MCF 10A (cell line): ENCODE data around the gene SPATA9. TPM values are rescaled to one million over a fixed set of nuclear protein-coding genes. Genes with fewer than 3 reads are reported as not detected.
"Not testable (repeated sequence)": the region's sequence is repeated elsewhere in the genome, so short reads cannot be mapped to it uniquely, and the experiment has no call there.

ENCODE experiments used
- BruUV-seq: library from RNA; stranded (reverse); fragments of 400-500 nt; replicated peaks from 2 replicates; lab custom pipeline; 2021; lab: Mats Ljungman, UMichigan
- CTCF ChIA-PET: fragments of 300-600 bp; sonication (Branson Sonifier 250); formaldehyde crosslinking; extraction: SDS; loops from one replicate; lab custom pipeline; 2021; ENCODE audit warnings: antibody characterized with exemption, inconsistent platforms; lab: Yijun Ruan, JAX
- POLR2A ChIA-PET: fragments of 300-600, 350-650 bp; sonication (Branson Sonifier 250); formaldehyde crosslinking; extraction: SDS; loops from one replicate; lab custom pipeline; 2020; ENCODE audit warnings: antibody characterized with exemption, inconsistent platforms; lab: Yijun Ruan, JAX
- DNase-seq: peaks from one replicate; pipeline ENCODE4 v3.0.0-alpha.2; 2018; ENCODE audit not compliant: unreplicated experiment
- H3K27ac Mint-ChIP-seq: one replicate; pipeline ENCODE4 v1.8.0; 2022; ENCODE audit warnings: mild to moderate bottlenecking, low read depth, mixed read lengths; ENCODE audit not compliant: unreplicated experiment
- H3K27me3 Mint-ChIP-seq: one replicate; pipeline ENCODE4 v1.8.0; 2022; ENCODE audit warnings: mixed read lengths; ENCODE audit not compliant: insufficient read depth, unreplicated experiment
- H3K36me3 Mint-ChIP-seq: one replicate; pipeline ENCODE4 v1.8.0; 2022; ENCODE audit warnings: mild to moderate bottlenecking, moderate library complexity, mixed read lengths; ENCODE audit not compliant: insufficient read depth, unreplicated experiment
- H3K4me1 Mint-ChIP-seq: one replicate; pipeline ENCODE4 v1.8.0; 2022; ENCODE audit warnings: mixed read lengths; ENCODE audit not compliant: insufficient read depth, unreplicated experiment
- H3K4me3 Mint-ChIP-seq: one replicate; pipeline ENCODE4 v1.8.0; 2022; ENCODE audit warnings: mild to moderate bottlenecking, moderate library complexity, mixed read lengths; ENCODE audit not compliant: unreplicated experiment
- H3K9me3 Mint-ChIP-seq: one replicate; pipeline ENCODE4 v1.8.0; 2022; ENCODE audit warnings: mixed read lengths; ENCODE audit not compliant: unreplicated experiment
- intact Hi-C: fragments of 100-400 bp; cut with micrococcal nuclease; formaldehyde crosslinking; loops from 2 replicates; pipeline ENCODE4 v1.14.1; 2022
- total RNA-seq: library from RNA; stranded (reverse); gene quantifications from 2 replicates; pipeline ENCODE4 v1.2.3, GENCODE V29; 2022
- TF ChIP-seq, protein P1 (sequence below): fragments of 200-600 bp; IDR thresholded peaks from one replicate; pipeline ENCODE4 v1.8.0; 2022; ENCODE audit warnings: antibody characterized with exemption, mild to moderate bottlenecking; ENCODE audit not compliant: unreplicated experiment

Gene SPATA9
- total RNA-seq, 1 experiment from 2014 or later: not detected

DNA sequence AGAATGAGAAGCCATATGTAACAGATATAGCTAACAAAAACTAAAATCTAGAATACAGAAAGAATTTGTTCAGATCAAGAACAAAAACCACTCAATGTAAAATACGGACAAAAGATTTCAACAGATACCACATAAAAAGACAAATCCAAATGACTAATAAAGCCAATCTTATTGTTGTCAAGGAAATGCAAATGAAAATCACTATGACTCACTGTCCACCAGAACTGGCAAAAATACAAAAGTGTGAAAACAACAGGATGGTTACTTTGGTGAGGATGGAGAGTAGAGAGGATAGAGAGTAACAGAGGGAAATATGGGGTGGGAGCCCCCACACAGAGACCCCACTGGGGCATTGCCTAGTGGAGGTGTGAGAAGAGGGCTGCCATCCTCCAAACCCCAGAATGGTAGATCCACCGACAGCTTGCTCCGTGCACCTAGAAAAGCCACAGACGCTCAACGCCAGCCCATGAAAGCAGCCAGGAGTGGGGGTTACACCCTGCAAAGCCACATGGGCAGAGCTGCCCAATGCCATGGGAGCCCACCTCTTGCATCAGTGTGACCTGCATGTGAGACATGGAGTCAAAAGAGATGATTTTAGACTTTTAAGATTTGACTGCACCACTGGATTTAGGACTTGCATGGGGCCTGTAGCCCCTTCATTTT lies 33.1 kb upstream of the SPATA9 start:
- TF ChIP-seq, protein P1, sequence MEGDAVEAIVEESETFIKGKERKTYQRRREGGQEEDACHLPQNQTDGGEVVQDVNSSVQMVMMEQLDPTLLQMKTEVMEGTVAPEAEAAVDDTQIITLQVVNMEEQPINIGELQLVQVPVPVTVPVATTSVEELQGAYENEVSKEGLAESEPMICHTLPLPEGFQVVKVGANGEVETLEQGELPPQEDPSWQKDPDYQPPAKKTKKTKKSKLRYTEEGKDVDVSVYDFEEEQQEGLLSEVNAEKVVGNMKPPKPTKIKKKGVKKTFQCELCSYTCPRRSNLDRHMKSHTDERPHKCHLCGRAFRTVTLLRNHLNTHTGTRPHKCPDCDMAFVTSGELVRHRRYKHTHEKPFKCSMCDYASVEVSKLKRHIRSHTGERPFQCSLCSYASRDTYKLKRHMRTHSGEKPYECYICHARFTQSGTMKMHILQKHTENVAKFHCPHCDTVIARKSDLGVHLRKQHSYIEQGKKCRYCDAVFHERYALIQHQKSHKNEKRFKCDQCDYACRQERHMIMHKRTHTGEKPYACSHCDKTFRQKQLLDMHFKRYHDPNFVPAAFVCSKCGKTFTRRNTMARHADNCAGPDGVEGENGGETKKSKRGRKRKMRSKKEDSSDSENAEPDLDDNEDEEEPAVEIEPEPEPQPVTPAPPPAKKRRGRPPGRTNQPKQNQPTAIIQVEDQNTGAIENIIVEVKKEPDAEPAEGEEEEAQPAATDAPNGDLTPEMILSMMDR: no peak
- no peaks in the 10 kb centered on the region for H3K9me3 Mint-ChIP-seq
- POLR2A ChIA-PET: interaction anchor here (0.8 kb wide), 1 partner anchor 55 kb away, joined by 4 read pairs; no protein-coding TSS in a partner anchor
- no peaks in the 10 kb centered on the region for H3K27me3 Mint-ChIP-seq
- no peak overlapping the region for H3K4me3 Mint-ChIP-seq
- CTCF ChIA-PET: no interaction called here
- H3K27ac Mint-ChIP-seq: no peak overlapping the region
- no peaks in the 10 kb centered on the region for H3K36me3 Mint-ChIP-seq
- DNase-seq: peak; percentile 86
- BruUV-seq: no TSS peak
- peaks cover 33% of the 10 kb centered on the region for H3K4me1 Mint-ChIP-seq
- intact Hi-C loops: no loop called here

DNA sequence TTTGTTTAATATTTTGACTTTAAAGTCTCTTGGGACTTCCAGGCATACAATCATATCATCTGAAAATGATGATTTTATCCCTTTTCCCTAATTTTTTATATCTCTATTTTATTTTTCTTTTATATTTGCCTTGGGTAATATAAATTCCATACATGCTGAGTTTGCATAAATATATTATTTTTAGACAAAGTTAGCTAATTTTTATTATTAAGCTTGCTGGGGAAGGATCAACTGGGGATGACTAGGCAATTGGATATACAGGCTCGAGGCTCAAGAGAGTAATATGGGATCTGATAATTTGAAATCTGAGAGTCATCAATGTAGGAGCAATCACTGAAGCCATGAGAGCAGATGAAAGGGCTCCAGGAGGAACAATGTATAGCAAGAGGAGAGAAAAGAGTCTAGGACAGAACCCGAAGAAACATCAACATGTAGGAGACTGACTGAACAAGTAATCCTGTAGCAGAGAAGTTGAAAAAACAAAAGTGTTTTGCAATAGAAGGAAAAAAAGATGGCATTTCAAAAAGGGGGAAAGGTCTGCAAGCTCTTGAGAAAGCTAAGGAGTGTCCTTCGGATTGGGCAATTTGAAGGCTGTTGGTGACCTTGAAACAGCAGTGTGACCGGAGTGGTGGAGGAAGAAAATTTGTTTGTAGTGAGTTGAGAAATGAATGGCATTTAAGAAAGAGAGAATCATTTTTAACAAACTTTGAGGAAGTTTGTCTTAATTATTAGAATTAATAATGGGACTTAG lies 31.3 kb upstream of the SPATA9 start:
- Mint-ChIP-seq H3K4me1 (peaks cover 33% of the 10 kb centered on the region), H3K4me3 (peak overlapping the region; percentile 6), H3K36me3 (no peaks in the 10 kb centered on the region), H3K9me3 (no peaks in the 10 kb centered on the region), H3K27me3 (no peaks in the 10 kb centered on the region), H3K27ac (no peak overlapping the region)
- intact Hi-C loops: loop anchor here (2.0 kb wide), 1 partner anchor 49 kb away; no protein-coding TSS in a partner anchor
- BruUV-seq: no TSS peak
- peak; percentile 24 for DNase-seq
- ChIA-PET POLR2A (no interaction called here), CTCF (interaction anchor here (0.6 kb wide), 2 partner anchors 67 to 894 kb away, joined by 3 read pairs; partner anchors contain the start of gene RFESD)
- TF ChIP-seq, protein P1: no peak

DNA sequence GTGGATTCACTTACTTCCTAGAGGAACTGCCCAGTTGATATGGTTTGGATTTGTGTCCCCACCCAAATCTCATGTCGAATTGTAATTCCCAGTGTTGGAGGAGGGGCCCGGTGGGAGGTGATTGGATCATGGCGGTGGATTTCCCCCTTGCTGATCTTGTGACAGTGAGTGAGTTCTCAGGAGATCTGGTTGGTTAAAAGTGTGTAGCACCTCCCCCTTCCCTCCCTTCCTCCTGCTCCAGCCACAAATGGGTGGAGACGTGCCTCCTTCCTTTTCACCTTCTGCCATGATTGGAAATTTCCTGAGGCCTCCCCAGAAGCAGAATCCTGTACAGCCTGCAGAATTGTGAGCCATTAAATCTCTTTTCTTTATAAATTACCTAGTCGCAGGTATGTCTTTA lies 30.5 kb upstream of the SPATA9 start:
- peaks cover 33% of the 10 kb centered on the region for H3K4me1 Mint-ChIP-seq
- H3K27me3 Mint-ChIP-seq, H3K27ac Mint-ChIP-seq, CTCF ChIA-PET, H3K36me3 Mint-ChIP-seq, H3K4me3 Mint-ChIP-seq, DNase-seq, H3K9me3 Mint-ChIP-seq, BruUV-seq: not testable (repeated sequence)
- intact Hi-C loops: loop anchor here (2.0 kb wide), 1 partner anchor 48 kb away; no protein-coding TSS in a partner anchor
- POLR2A ChIA-PET: interaction anchor here (1.7 kb wide), 1 partner anchor 58 kb away, joined by 6 read pairs; no protein-coding TSS in a partner anchor

DNA sequence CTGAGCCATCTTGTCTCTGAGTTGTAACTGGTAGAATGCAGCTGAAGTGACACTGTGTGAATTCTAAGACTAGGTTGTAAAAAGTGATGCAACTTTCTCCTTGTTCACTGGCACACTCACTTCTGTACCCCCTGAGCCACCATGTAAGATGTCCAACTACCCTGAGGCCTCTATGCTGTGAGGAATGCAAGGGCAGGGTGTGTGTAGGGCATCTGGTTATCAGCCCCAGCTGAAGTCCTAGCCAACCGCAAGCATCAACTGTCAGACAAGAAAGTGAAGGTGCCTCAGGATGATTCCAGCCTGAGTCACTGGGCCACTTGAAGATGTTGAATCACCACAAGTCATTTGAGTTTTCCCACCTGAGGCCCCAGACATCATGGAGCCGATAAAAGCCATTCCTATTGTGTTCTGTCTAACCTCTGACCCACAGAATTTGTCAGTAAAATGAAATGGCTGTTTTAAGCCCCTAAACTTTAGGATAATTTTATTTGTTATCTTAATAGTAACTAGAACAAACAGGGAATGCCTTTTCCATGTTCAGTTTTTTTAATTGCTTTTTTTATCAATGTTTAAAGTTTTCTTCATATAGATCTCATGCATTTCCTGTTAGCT lies 29.7 kb upstream of the SPATA9 start:
- intact Hi-C loops: loop anchor here (2.0 kb wide), 1 partner anchor 48 kb away; no protein-coding TSS in a partner anchor
- ChIA-PET CTCF (interaction anchor here (0.7 to 1.7 kb wide), 4 partner anchors 15 to 134 kb away, joined by 3 to 5 read pairs (median 4); no protein-coding TSS in a partner anchor), POLR2A (interaction anchor here (0.6 to 1.7 kb wide), 4 partner anchors 11 to 62 kb away, joined by 3 to 6 read pairs (median 5); no protein-coding TSS in a partner anchor)
- Mint-ChIP-seq H3K9me3 (no peaks in the 10 kb centered on the region), H3K4me1 (peaks cover 33% of the 10 kb centered on the region), H3K27me3 (no peaks in the 10 kb centered on the region), H3K27ac (no peak overlapping the region), H3K4me3 (no peak overlapping the region), H3K36me3 (no peaks in the 10 kb centered on the region)
- TF ChIP-seq, protein P1: no peak
- no TSS peak for BruUV-seq
- DNase-seq: peak; percentile 95
